ENCODE data around the gene ATP5F1B. TPM values are rescaled to one million over a fixed set of nuclear protein-coding genes. Genes with fewer than 3 reads are reported as not detected.

Gene ATP5F1B
- total RNA-seq, 2 donors from 2014 or later, result 155 to 179 TPM

DNA sequence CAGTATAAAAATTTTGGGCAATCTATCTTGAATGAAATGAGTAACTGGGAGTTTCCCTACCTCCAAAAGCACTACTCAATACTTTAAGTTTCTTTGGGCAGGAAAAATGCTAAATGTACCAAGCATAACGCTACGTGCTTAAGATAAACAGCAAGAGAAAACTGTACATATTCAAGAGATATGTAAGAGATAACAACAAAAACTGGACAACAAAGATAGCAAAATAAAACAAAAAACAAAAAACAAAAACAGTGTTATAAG lies 22.3 kb upstream of the ATP5F1B start:
- TF ChIP-seq, protein P1, sequence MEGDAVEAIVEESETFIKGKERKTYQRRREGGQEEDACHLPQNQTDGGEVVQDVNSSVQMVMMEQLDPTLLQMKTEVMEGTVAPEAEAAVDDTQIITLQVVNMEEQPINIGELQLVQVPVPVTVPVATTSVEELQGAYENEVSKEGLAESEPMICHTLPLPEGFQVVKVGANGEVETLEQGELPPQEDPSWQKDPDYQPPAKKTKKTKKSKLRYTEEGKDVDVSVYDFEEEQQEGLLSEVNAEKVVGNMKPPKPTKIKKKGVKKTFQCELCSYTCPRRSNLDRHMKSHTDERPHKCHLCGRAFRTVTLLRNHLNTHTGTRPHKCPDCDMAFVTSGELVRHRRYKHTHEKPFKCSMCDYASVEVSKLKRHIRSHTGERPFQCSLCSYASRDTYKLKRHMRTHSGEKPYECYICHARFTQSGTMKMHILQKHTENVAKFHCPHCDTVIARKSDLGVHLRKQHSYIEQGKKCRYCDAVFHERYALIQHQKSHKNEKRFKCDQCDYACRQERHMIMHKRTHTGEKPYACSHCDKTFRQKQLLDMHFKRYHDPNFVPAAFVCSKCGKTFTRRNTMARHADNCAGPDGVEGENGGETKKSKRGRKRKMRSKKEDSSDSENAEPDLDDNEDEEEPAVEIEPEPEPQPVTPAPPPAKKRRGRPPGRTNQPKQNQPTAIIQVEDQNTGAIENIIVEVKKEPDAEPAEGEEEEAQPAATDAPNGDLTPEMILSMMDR (IDR thresholded peaks at IDR 0.05), result no peak
- no peak for TF ChIP-seq POLR2A (IDR thresholded peaks at IDR 0.05)
- intact Hi-C loops (cut with DNase I), result no loop called here
- Histone ChIP-seq H3K27me3 (no peaks in the 10 kb centered on the region), H3K36me3 (replicated peaks in 1 of 2; ENCODE audit: insufficient read depth in 1 of 2, low read depth in 2 of 2) (peaks cover 4 to 36% of the 10 kb centered on the region in 2 donors), H3K4me3 (no peak overlapping the region), H3K4me1 (peaks cover 26% of the 10 kb centered on the region), H3K27ac (no peak overlapping the region), H3K9me3 (no peaks in the 10 kb centered on the region)
- WGBS, 2 donors, result 52 to 65% methylated on average over 2 of the region's 2 CpGs
- ATAC-seq (no peak), DNase-seq (no peak)

DNA sequence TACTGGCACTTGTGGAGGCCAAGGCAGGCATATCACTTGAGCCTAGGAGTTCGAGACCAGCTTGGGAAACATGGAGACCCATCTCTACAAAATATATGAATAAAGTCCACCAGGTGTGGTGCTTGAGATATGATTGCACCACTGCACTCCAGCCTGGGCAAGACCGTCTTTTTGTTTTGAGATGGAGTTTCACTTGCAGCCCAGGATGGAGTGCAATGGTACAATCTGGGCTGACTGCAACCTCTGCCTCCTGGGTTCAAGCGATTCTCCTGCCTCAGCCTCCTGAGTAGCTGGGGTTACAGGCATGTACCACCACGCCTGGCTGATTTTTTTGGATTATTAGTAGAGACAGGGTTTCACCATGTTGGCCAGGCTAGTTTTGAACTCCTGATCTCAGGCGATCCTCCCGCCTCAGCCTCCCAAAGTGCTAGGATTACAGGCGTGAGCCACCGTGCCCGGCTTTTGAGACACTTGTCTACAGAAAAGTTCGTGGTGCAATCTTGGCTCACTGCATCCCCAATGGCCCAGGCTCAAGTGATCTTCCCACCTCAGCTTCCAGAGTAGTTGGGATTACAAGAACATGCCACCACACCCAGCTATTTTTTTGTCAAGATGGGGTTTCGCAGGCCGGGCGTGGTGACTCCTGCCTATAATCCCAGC lies 16.3 kb upstream of the ATP5F1B start:
- Histone ChIP-seq H3K4me1 (no peaks in the 10 kb centered on the region), H3K27me3 (no peaks in the 10 kb centered on the region), H3K9me3 (no peaks in the 10 kb centered on the region), H3K36me3 (replicated peaks in 1 of 2; ENCODE audit: insufficient read depth in 1 of 2, low read depth in 2 of 2) (peaks cover 0 to 23% of the 10 kb centered on the region in 2 donors), H3K4me3 (no peak overlapping the region), H3K27ac (no peak overlapping the region)
- intact Hi-C loops (cut with DNase I), result no loop called here
- DNase-seq, result no peak
- TF ChIP-seq POLR2A (IDR thresholded peaks at IDR 0.05), result no peak
- TF ChIP-seq, protein P1 (IDR thresholded peaks at IDR 0.05), result no peak
- WGBS, 2 donors, result 89 to 90% methylated on average over 8 to 13 of the region's 13 CpGs
- ATAC-seq, result no peak

DNA sequence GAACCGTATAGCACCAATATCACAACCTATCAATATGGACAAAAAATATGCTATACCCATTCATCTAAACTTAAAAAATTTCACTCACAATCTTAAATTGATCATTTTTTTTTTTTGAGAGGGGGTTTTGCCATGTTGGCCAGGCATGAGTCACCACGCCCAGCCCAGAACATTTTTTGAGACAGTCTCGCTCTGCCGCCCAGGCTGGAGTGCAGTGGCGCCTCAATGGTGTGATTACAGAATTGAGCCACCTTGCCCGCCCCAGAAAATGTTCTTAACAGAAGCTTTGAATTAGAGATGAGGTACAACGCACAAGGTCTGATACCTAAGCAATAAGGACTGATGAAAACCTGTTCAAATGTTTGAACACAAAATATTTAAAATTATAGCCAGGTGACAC lies 15.8 kb upstream of the ATP5F1B start:
- WGBS, 2 donors, result 94 to 96% methylated on average over 7 of the region's 7 CpGs
- intact Hi-C loops (cut with DNase I), result no loop called here
- H3K4me3 ChIP-seq, result no peak overlapping the region
- no peak overlapping the region for H3K27ac ChIP-seq
- TF ChIP-seq, protein P1 (IDR thresholded peaks at IDR 0.05), result no peak
- no peak for TF ChIP-seq POLR2A (IDR thresholded peaks at IDR 0.05)
- DNase-seq, result no peak
- ATAC-seq, result no peak
- no peaks in the 10 kb centered on the region for H3K27me3 ChIP-seq
- H3K9me3 ChIP-seq, result no peaks in the 10 kb centered on the region
- H3K4me1 ChIP-seq, result no peaks in the 10 kb centered on the region
- H3K36me3 ChIP-seq (replicated peaks in 1 of 2; ENCODE audit: insufficient read depth in 1 of 2, low read depth in 2 of 2), result peaks cover 0 to 19% of the 10 kb centered on the region in 2 donors

DNA sequence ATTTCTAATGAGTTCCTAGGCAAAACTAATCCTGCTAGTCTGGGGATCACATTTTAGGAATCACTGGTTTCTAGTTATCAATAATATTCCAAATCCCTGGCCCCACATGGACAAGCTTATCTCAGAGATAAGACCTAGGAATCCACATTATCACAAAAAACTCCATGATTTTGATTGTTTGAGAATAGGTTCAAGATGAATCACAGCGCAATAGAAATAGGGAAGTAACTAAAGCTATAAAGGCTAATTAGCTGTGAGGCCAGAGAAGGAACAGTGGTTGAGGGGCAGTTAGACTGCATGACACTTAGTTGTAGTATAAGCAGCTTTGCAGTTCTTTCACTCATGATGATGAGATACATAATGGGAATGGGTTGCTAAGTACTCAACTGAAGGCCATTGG lies 13.1 kb upstream of the ATP5F1B start:
- 75 to 76% methylated on average over 1 of the region's 1 CpG for WGBS, 2 donors
- peaks cover 0 to 5% (median 0%) of the 10 kb centered on the region in 3 donors for H3K9me3 ChIP-seq
- no peak overlapping the region for H3K27ac ChIP-seq
- H3K27me3 ChIP-seq, result no peaks in the 10 kb centered on the region
- TF ChIP-seq POLR2A (IDR thresholded peaks at IDR 0.05), result no peak
- TF ChIP-seq, protein P1 (IDR thresholded peaks at IDR 0.05), result no peak
- intact Hi-C loops (cut with DNase I), result no loop called here
- H3K4me3 ChIP-seq, result no peak overlapping the region
- DNase-seq (no peak), ATAC-seq (no peak)
- H3K36me3 ChIP-seq (replicated peaks in 1 of 2; ENCODE audit: insufficient read depth in 1 of 2, low read depth in 2 of 2), result peaks cover 0 to 4% of the 10 kb centered on the region in 2 donors
- H3K4me1 ChIP-seq, result no peaks in the 10 kb centered on the region
